Loucy (cell line): ENCODE measurements around the gene PRR30.

ENCODE experiments used
- H2AFZ ChIP-seq: fragments of 200-600 bp; sonication (generic); 2 replicates; pipeline ENCODE4 v1.6.0; 2016; ENCODE audit warnings: antibody characterized with exemption, mild to moderate bottlenecking, low read length, moderate library complexity
- H3F3A ChIP-seq: fragments of 200-600 bp; 2 replicates; pipeline ENCODE4 v1.6.0; 2016; ENCODE audit warnings: antibody characterized with exemption, low read depth, mild to moderate bottlenecking
- H3K27me3 ChIP-seq: fragments of 200-600 bp; sonication (generic); 2 replicates; pipeline ENCODE4 v1.6.1; 2014; ENCODE audit warnings: low read length, mild to moderate bottlenecking; ENCODE audit not compliant: insufficient read depth, poor library complexity, severe bottlenecking
- H3K36me3 ChIP-seq: fragments of 200-600 bp; sonication (generic); 2 replicates; pipeline ENCODE4 v1.6.1; 2016; ENCODE audit warnings: low read length; ENCODE audit not compliant: insufficient read depth
- H3K4me1 ChIP-seq: fragments of 200-600 bp; sonication (generic); 2 replicates; pipeline ENCODE4 v1.5.1; 2014; ENCODE audit warnings: low read length, mild to moderate bottlenecking; ENCODE audit not compliant: insufficient read depth, poor library complexity, severe bottlenecking
- H3K4me2 ChIP-seq: fragments of 200-600 bp; sonication (generic); 2 replicates; pipeline ENCODE4 v1.6.0; 2014; ENCODE audit warnings: antibody characterized with exemption, low read length, low read depth, mild to moderate bottlenecking; ENCODE audit not compliant: poor library complexity, severe bottlenecking
- H3K4me3 ChIP-seq: fragments of 200-600 bp; sonication (generic); 2 replicates; pipeline ENCODE4 v1.5.1; 2014; ENCODE audit warnings: low read length, mild to moderate bottlenecking, mixed read lengths; ENCODE audit not compliant: poor library complexity, severe bottlenecking
- H3K79me2 ChIP-seq: fragments of 200-600 bp; sonication (generic); 2 replicates; pipeline ENCODE4 v1.6.1; 2014; ENCODE audit warnings: low read length; ENCODE audit not compliant: insufficient read depth
- H3K9ac ChIP-seq: fragments of 200-600 bp; sonication (generic); 2 replicates; pipeline ENCODE4 v1.6.0; 2014; ENCODE audit warnings: mild to moderate bottlenecking, low read depth, low read length, moderate library complexity; ENCODE audit not compliant: poor library complexity, severe bottlenecking
- H3K9me2 ChIP-seq: fragments of 200-600 bp; sonication (generic); replicated peaks from 2 replicates; pipeline ENCODE4 v1.6.1; 2016; ENCODE audit warnings: low read depth, low read length, mixed read lengths
- H3K9me3 ChIP-seq: fragments of 200-600 bp; sonication (generic); 2 replicates; pipeline ENCODE4 v1.6.1; 2014; ENCODE audit warnings: mild to moderate bottlenecking, antibody characterized with exemption, low read length, low read depth; ENCODE audit not compliant: insufficient read depth
- H4K20me1 ChIP-seq: fragments of 200-600 bp; sonication (generic); 2 replicates; pipeline ENCODE4 v1.6.0; 2014; ENCODE audit warnings: antibody characterized with exemption, low read length, mild to moderate bottlenecking; ENCODE audit not compliant: insufficient read depth, poor library complexity, severe bottlenecking
- EZH2phosphoT487 ChIP-seq: fragments of 200-600 bp; IDR thresholded peaks from 2 replicates; pipeline ENCODE4 v1.6.1; 2018; ENCODE audit warnings: antibody characterized with exemption, mild to moderate bottlenecking, moderate library complexity, borderline replicate concordance
- TF ChIP-seq, protein P1 (sequence below): fragments of 200-600 bp; sonication (generic); conservative IDR thresholded peaks from 2 replicates; pipeline ENCODE4 v1.5.1; 2014; ENCODE audit warnings: mild to moderate bottlenecking, antibody characterized with exemption, low read length

Gene PRR30

DNA sequence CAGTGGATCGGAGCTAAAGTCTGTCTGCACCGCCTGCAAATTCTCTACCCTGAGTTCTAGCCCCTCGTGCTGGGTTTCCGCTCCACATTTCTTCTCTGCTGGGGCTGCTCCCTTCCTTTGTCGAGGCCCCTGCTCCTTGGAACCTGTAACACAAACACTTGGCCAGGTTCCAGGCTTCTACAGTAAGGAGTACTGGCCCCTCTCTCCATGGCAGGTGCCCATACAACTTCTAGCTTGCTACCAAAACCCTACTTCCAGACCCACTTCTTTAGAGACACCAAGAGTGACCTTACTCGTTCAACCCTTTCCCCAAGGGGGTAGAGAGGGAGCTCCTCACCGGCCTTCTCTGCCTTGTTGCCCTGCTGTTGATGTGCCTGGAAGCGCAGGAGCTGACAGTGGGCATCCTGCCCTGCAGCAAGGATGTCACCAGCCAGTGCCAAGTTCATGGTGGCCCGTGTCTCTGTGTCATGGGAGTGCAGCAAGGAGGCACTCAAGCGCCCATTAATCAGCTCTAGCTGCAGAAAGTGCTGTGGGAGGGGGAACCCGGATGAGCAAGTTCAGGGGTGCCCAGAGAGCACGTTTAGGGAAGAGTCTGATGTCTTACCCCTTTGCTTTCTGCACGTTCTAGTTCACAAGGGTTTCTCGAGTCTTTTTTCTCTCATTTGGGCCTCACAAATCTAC, 5.9 kb downstream of the PRR30 start:
- H4K20me1 ChIP-seq: peaks cover 10% of the 10 kb centered on the region
- H3K4me3 ChIP-seq: peak overlapping the region; percentile 88
- H3K9me2 ChIP-seq: no peaks in the 10 kb centered on the region
- H3K79me2 ChIP-seq: peaks cover 30% of the 10 kb centered on the region
- H3K9me3 ChIP-seq: no peaks in the 10 kb centered on the region
- H3K36me3 ChIP-seq: peaks cover 10% of the 10 kb centered on the region; the same call in 1 of the 2 replicates
- H2AFZ ChIP-seq: no peak overlapping the region
- peak overlapping the region; percentile 90 for H3K9ac ChIP-seq
- peaks cover 22% of the 10 kb centered on the region for H3K4me1 ChIP-seq
- no peaks in the 10 kb centered on the region for H3F3A ChIP-seq
- TF ChIP-seq, protein P1, sequence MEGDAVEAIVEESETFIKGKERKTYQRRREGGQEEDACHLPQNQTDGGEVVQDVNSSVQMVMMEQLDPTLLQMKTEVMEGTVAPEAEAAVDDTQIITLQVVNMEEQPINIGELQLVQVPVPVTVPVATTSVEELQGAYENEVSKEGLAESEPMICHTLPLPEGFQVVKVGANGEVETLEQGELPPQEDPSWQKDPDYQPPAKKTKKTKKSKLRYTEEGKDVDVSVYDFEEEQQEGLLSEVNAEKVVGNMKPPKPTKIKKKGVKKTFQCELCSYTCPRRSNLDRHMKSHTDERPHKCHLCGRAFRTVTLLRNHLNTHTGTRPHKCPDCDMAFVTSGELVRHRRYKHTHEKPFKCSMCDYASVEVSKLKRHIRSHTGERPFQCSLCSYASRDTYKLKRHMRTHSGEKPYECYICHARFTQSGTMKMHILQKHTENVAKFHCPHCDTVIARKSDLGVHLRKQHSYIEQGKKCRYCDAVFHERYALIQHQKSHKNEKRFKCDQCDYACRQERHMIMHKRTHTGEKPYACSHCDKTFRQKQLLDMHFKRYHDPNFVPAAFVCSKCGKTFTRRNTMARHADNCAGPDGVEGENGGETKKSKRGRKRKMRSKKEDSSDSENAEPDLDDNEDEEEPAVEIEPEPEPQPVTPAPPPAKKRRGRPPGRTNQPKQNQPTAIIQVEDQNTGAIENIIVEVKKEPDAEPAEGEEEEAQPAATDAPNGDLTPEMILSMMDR: no peak
- TF ChIP-seq EZH2phosphoT487: no peak
- no peaks in the 10 kb centered on the region for H3K27me3 ChIP-seq
- H3K4me2 ChIP-seq: peak overlapping the region; percentile 75

- H3K9me3 ChIP-seq: no peaks in the 10 kb centered on the region
- H3K36me3 ChIP-seq: peaks cover 10% of the 10 kb centered on the region; the same call in 1 of the 2 replicates
- no peak overlapping the region for H3K4me3 ChIP-seq
- H3K4me2 ChIP-seq: no peak overlapping the region
- H3K27me3 ChIP-seq: no peaks in the 10 kb centered on the region
- no peak overlapping the region for H3K9ac ChIP-seq
- peaks cover 22% of the 10 kb centered on the region for H3K4me1 ChIP-seq
- no peaks in the 10 kb centered on the region for H3F3A ChIP-seq
- H2AFZ ChIP-seq: no peak overlapping the region
- TF ChIP-seq EZH2phosphoT487: no peak
- TF ChIP-seq, protein P1: no peak
- H3K9me2 ChIP-seq: no peaks in the 10 kb centered on the region
- H4K20me1 ChIP-seq: peaks cover 10% of the 10 kb centered on the region
- peaks cover 30% of the 10 kb centered on the region for H3K79me2 ChIP-seq
These were observed 7.8 kb downstream of the PRR30 start for GRCh38 chr2:27131429-27131828.

- peaks cover 10% of the 10 kb centered on the region; the same call in 1 of the 2 replicates for H3K36me3 ChIP-seq
These were observed 8.8 kb downstream of the PRR30 start for GRCh38 chr2:27130396-27130795.

More at GRCh38 chr2:27130396-27130795, 8.8 kb downstream of the PRR30 start:
- Histone ChIP-seq H3K27me3 (no peaks in the 10 kb centered on the region), H3F3A (no peaks in the 10 kb centered on the region), H3K79me2 (peaks cover 30% of the 10 kb centered on the region), H3K4me3 (no peak overlapping the region), H3K9ac (no peak overlapping the region), H3K9me2 (no peaks in the 10 kb centered on the region), H3K4me2 (no peak overlapping the region), H3K4me1 (peaks cover 22% of the 10 kb centered on the region), H4K20me1 (peaks cover 10% of the 10 kb centered on the region), H3K9me3 (no peaks in the 10 kb centered on the region), H2AFZ (no peak overlapping the region)
- TF ChIP-seq EZH2phosphoT487: no peak
- TF ChIP-seq, protein P1: no peak
